Mucosa of stomach (tissue), 1 donor: Measurements from ENCODE around the gene SHC3.

Experiments used
- H3K27me3 ChIP-seq: one replicate; pipeline ENCODE4 v1.7.0; 2013; ENCODE audit warnings: mild to moderate bottlenecking, low read length; ENCODE audit not compliant: control insufficient read depth, insufficient read depth
- H3K36me3 ChIP-seq: one replicate; pipeline ENCODE4 v1.7.0; 2013; ENCODE audit warnings: low read length; ENCODE audit not compliant: control insufficient read depth, insufficient read depth
- H3K4me1 ChIP-seq: one replicate; pipeline ENCODE4 v1.7.0; 2013; ENCODE audit warnings: mild to moderate bottlenecking, low read length; ENCODE audit not compliant: control insufficient read depth, insufficient read depth
- H3K4me3 ChIP-seq: one replicate; pipeline ENCODE4 v1.7.0; 2013; ENCODE audit warnings: low read length
- H3K9ac ChIP-seq: one replicate; pipeline ENCODE4 v1.7.0; 2013; ENCODE audit warnings: mild to moderate bottlenecking, low read length, moderate library complexity
- H3K9me3 ChIP-seq: one replicate; pipeline ENCODE4 v1.7.0; 2013; ENCODE audit warnings: mild to moderate bottlenecking, low read length, moderate library complexity; ENCODE audit not compliant: control insufficient read depth
- donor health status: Pancreatic carcinoma.

The SHC3 gene

GRCh38 chr9:89023740-89024139 is 154.9 kb downstream of the SHC3 start:
- Histone ChIP-seq H3K4me1 (peaks cover 28% of the 10 kb centered on the region), H3K9me3 (no peaks in the 10 kb centered on the region), H3K36me3 (no peaks in the 10 kb centered on the region), H3K4me3 (no peak overlapping the region), H3K27me3 (no peaks in the 10 kb centered on the region), H3K9ac (no peak overlapping the region)

GRCh38 chr9:89022902-89023301 is 155.7 kb downstream of the SHC3 start:
- Histone ChIP-seq H3K27me3 (no peaks in the 10 kb centered on the region), H3K4me3 (no peak overlapping the region)

GRCh38 chr9:89022001-89022759 is 156.4 kb downstream of the SHC3 start:
- peak overlapping the region; percentile 7 for H3K9ac ChIP-seq
- H3K9me3 ChIP-seq = no peaks in the 10 kb centered on the region
- H3K4me3 ChIP-seq = no peak overlapping the region
- no peaks in the 10 kb centered on the region for H3K36me3 ChIP-seq
- H3K4me1 ChIP-seq = peaks cover 28% of the 10 kb centered on the region
- H3K27me3 ChIP-seq = no peaks in the 10 kb centered on the region

More at GRCh38 chr9:89022902-89023301, 155.7 kb downstream of the SHC3 start:
- Histone ChIP-seq H3K9ac (no peak overlapping the region), H3K4me1 (peaks cover 28% of the 10 kb centered on the region), H3K9me3 (no peaks in the 10 kb centered on the region), H3K36me3 (no peaks in the 10 kb centered on the region)

GRCh38 chr9:89021154-89021803 is 157.3 kb downstream of the SHC3 start:
- Histone ChIP-seq H3K9ac (no peak overlapping the region), H3K9me3 (no peaks in the 10 kb centered on the region), H3K4me3 (no peak overlapping the region), H3K4me1 (peaks cover 28% of the 10 kb centered on the region), H3K36me3 (no peaks in the 10 kb centered on the region), H3K27me3 (no peaks in the 10 kb centered on the region)

- H3K4me1 ChIP-seq = peaks cover 28% of the 10 kb centered on the region
- no peak overlapping the region for H3K4me3 ChIP-seq
- H3K27me3 ChIP-seq = no peaks in the 10 kb centered on the region
- H3K9ac ChIP-seq = no peak overlapping the region
- H3K9me3 ChIP-seq = no peaks in the 10 kb centered on the region
- H3K36me3 ChIP-seq = no peaks in the 10 kb centered on the region
Measured at GRCh38 chr9:89020754-89021153, 157.9 kb downstream of the SHC3 start.

GRCh38 chr9:89015336-89015735 is 163.3 kb downstream of the SHC3 start:
- no peaks in the 10 kb centered on the region for H3K27me3 ChIP-seq
- no peak overlapping the region for H3K9ac ChIP-seq
- H3K4me3 ChIP-seq = no peak overlapping the region
- H3K4me1 ChIP-seq = no peaks in the 10 kb centered on the region
- no peaks in the 10 kb centered on the region for H3K9me3 ChIP-seq
- H3K36me3 ChIP-seq = no peaks in the 10 kb centered on the region

GRCh38 chr9:89014153-89014552 is 164.5 kb downstream of the SHC3 start:
- H3K9me3 ChIP-seq = no peaks in the 10 kb centered on the region
- H3K4me1 ChIP-seq = no peaks in the 10 kb centered on the region
- H3K36me3 ChIP-seq = no peaks in the 10 kb centered on the region
- H3K4me3 ChIP-seq = no peak overlapping the region
- no peak overlapping the region for H3K9ac ChIP-seq
- H3K27me3 ChIP-seq = no peaks in the 10 kb centered on the region

GRCh38 chr9:89013660-89014059 is 165.0 kb downstream of the SHC3 start:
- H3K9me3 ChIP-seq = no peaks in the 10 kb centered on the region
- no peak overlapping the region for H3K9ac ChIP-seq
- H3K4me1 ChIP-seq = no peaks in the 10 kb centered on the region
- no peaks in the 10 kb centered on the region for H3K36me3 ChIP-seq
- H3K4me3 ChIP-seq = no peak overlapping the region
- no peaks in the 10 kb centered on the region for H3K27me3 ChIP-seq

- Histone ChIP-seq H3K9me3 (no peaks in the 10 kb centered on the region), H3K27me3 (no peaks in the 10 kb centered on the region), H3K4me1 (no peaks in the 10 kb centered on the region), H3K36me3 (no peaks in the 10 kb centered on the region), H3K9ac (no peak overlapping the region), H3K4me3 (no peak overlapping the region)
Measured at GRCh38 chr9:89012294-89013042, 166.2 kb downstream of the SHC3 start.

GRCh38 chr9:89011683-89012082 is 166.9 kb downstream of the SHC3 start:
- H3K9me3 ChIP-seq = no peaks in the 10 kb centered on the region
- H3K4me1 ChIP-seq = no peaks in the 10 kb centered on the region
- no peaks in the 10 kb centered on the region for H3K27me3 ChIP-seq
- H3K9ac ChIP-seq = no peak overlapping the region
- H3K36me3 ChIP-seq = no peaks in the 10 kb centered on the region
- no peak overlapping the region for H3K4me3 ChIP-seq

GRCh38 chr9:89010526-89011111 is 168.0 kb downstream of the SHC3 start:
- Histone ChIP-seq H3K4me3 (no peak overlapping the region), H3K9ac (no peak overlapping the region), H3K36me3 (no peaks in the 10 kb centered on the region), H3K9me3 (no peaks in the 10 kb centered on the region), H3K27me3 (no peaks in the 10 kb centered on the region), H3K4me1 (no peaks in the 10 kb centered on the region)

- Histone ChIP-seq H3K9me3 (no peaks in the 10 kb centered on the region), H3K9ac (no peak overlapping the region), H3K36me3 (no peaks in the 10 kb centered on the region), H3K4me3 (no peak overlapping the region), H3K27me3 (no peaks in the 10 kb centered on the region), H3K4me1 (no peaks in the 10 kb centered on the region)
Measured at GRCh38 chr9:89010056-89010455, 168.6 kb downstream of the SHC3 start.
